Trophoblast cell (in vitro differentiated cells and primary cell): Measurements from ENCODE around the gene TK2.
A peak's percentile ranks its signal among the peaks of the same experiment; 100 is the strongest.
"Not testable (repeated sequence)": the region's sequence is repeated elsewhere in the genome, so short reads cannot be mapped to it uniquely, and the experiment has no call there.

Experiments
- DNase-seq, 2 donors: peaks; one replicate each; pipeline ENCODE4 v3.0.0-alpha.2; 2016
- H2AFZ ChIP-seq: 2 replicates; pipeline ENCODE4 v1.6.1; 2013; ENCODE audit warnings: low read length, moderate library complexity, mild to moderate bottlenecking; ENCODE audit not compliant: insufficient read depth, poor library complexity
- H2AK5ac ChIP-seq: 2 replicates; pipeline ENCODE4 v1.6.1; 2013; ENCODE audit warnings: mild to moderate bottlenecking, low read length
- H2BK120ac ChIP-seq: 2 replicates; pipeline ENCODE4 v1.6.1; 2013; ENCODE audit warnings: low read length, mild to moderate bottlenecking, moderate library complexity; ENCODE audit not compliant: insufficient read depth, poor library complexity
- H2BK12ac ChIP-seq: 2 replicates; pipeline ENCODE4 v1.6.1; 2013; ENCODE audit warnings: mild to moderate bottlenecking, low read length, moderate library complexity
- H2BK5ac ChIP-seq: 2 replicates; pipeline ENCODE4 v1.6.1; 2013; ENCODE audit warnings: low read length, low read depth, moderate library complexity, mild to moderate bottlenecking; ENCODE audit not compliant: poor library complexity
- H3K14ac ChIP-seq: 2 replicates; pipeline ENCODE4 v1.6.1; 2013; ENCODE audit warnings: mild to moderate bottlenecking, low read length
- H3K18ac ChIP-seq: 2 replicates; pipeline ENCODE4 v1.6.1; 2013; ENCODE audit warnings: mild to moderate bottlenecking, low read length
- H3K23ac ChIP-seq: 2 replicates; pipeline ENCODE4 v1.6.1; 2013; ENCODE audit warnings: low read length
- H3K27ac ChIP-seq: 2 replicates; pipeline ENCODE4 v1.5.1; 2013; ENCODE audit warnings: low read depth, mild to moderate bottlenecking, inconsistent platforms, low read length, moderate library complexity
- H3K27me3 ChIP-seq: 2 replicates; pipeline ENCODE4 v1.6.1; 2013; ENCODE audit warnings: inconsistent platforms, mild to moderate bottlenecking, low read length, moderate library complexity; ENCODE audit not compliant: insufficient read depth
- H3K36me3 ChIP-seq, 2 experiments: 1 replicate in 1 of 2; 2 replicates in 1 of 2; pipeline ENCODE4 v1.6.1; 2013; ENCODE audit warnings: low read length in 2 of 2, mild to moderate bottlenecking in 2 of 2, moderate library complexity in 1 of 2; ENCODE audit not compliant: insufficient read depth in 2 of 2, control insufficient read depth in 1 of 2
- H3K4ac ChIP-seq: 2 replicates; pipeline ENCODE4 v1.6.1; 2013; ENCODE audit warnings: low read depth, mild to moderate bottlenecking, low read length, moderate library complexity
- H3K4me1 ChIP-seq, 2 experiments: 1 replicate in 1 of 2; 2 replicates in 1 of 2; pipeline ENCODE4 v1.6.1; 2013; ENCODE audit warnings: low read length in 2 of 2, mild to moderate bottlenecking in 2 of 2, moderate library complexity in 1 of 2; ENCODE audit not compliant: insufficient read depth in 2 of 2, control insufficient read depth in 1 of 2
- H3K4me2 ChIP-seq: 2 replicates; pipeline ENCODE4 v1.6.1; 2013; ENCODE audit warnings: inconsistent platforms, mild to moderate bottlenecking, low read length, moderate library complexity
- H3K4me3 ChIP-seq: 2 replicates; pipeline ENCODE4 v1.5.1; 2013; ENCODE audit warnings: mild to moderate bottlenecking, low read depth, low read length, inconsistent platforms
- H3K79me1 ChIP-seq: one replicate; pipeline ENCODE4 v1.6.1; 2013; ENCODE audit warnings: low read length
- H3K79me2 ChIP-seq: 2 replicates; pipeline ENCODE4 v1.6.1; 2013; ENCODE audit warnings: low read length, mild to moderate bottlenecking; ENCODE audit not compliant: control insufficient read depth, insufficient read depth, poor library complexity
- H3K9ac ChIP-seq: 2 replicates; pipeline ENCODE4 v1.6.1; 2013; ENCODE audit warnings: mild to moderate bottlenecking, low read length
- H3K9me3 ChIP-seq: 2 replicates; pipeline ENCODE4 v1.6.1; 2013; ENCODE audit warnings: low read depth, mild to moderate bottlenecking, control low read depth, inconsistent platforms, low read length; ENCODE audit not compliant: insufficient read depth
- H4K12ac ChIP-seq: 2 replicates; pipeline ENCODE4 v1.6.1; 2013; ENCODE audit warnings: low read depth, mild to moderate bottlenecking, low read length, moderate library complexity
- H4K8ac ChIP-seq: 2 replicates; pipeline ENCODE4 v1.6.1; 2013; ENCODE audit warnings: low read depth, mild to moderate bottlenecking, low read length, moderate library complexity
- H4K91ac ChIP-seq: one replicate; pipeline ENCODE4 v1.6.1; 2013; ENCODE audit warnings: low read depth, mild to moderate bottlenecking, low read length, moderate library complexity
- WGBS: extraction: QIAGEN DNeasy Blood & Tissue Kit; methylation state at CpG from one replicate; pipeline ENCODE4 v1.1.7; 2013; ENCODE audit warnings: missing lambda C conversion rate; ENCODE audit not compliant: insufficient read length, insufficient coverage; ENCODE audit errors: extremely low coverage; 5-methylcytosine and 5-hydroxymethylcytosine counted together

The TK2 gene

DNA sequence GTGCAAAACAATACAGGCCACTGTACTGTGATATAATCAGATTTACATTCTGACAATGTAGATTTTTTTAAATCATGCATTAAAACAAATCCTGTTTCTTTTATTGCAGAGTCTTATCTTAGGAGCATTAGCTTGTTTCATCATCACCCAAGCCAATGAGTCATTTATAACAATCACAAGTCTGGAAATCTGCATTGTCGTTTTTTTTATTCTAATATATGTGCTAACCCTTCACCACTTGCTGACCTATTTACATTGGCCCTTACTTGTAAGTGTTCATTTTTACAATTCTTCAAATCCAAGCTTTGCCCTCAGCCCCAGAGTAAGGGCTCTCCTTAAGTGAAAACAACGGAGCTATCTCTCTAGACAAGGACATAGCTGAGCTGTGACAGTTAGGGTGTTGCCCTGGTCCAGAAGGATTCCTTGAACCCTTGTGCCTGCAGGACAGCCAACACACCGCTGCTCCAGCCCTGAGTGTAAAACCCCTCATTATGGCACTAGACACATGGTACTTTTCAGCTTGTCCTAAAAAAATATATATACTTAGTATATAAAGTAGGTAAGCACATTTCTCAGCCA, 20.0 kb upstream of the TK2 start:
- H4K91ac ChIP-seq, result no peak overlapping the region
- peaks cover 0 to under 1% of the 10 kb centered on the region in 2 experiments for H3K4me1 ChIP-seq
- H2BK120ac ChIP-seq, result no peak overlapping the region
- H3K9ac ChIP-seq, result no peak overlapping the region
- H3K4me2 ChIP-seq, result no peak overlapping the region
- DNase-seq, result peak; percentile 69 to 84
- no peak overlapping the region for H3K18ac ChIP-seq
- H3K4me3 ChIP-seq, result no peak overlapping the region
- no peaks in the 10 kb centered on the region for H3K79me2 ChIP-seq
- no peak overlapping the region for H3K14ac ChIP-seq
- H3K9me3 ChIP-seq, result no peaks in the 10 kb centered on the region
- no peak overlapping the region for H3K4ac ChIP-seq
- H2BK12ac ChIP-seq, result no peak overlapping the region
- H3K27me3 ChIP-seq, result no peaks in the 10 kb centered on the region
- H3K27ac ChIP-seq, result no peak overlapping the region
- H4K8ac ChIP-seq, result no peak overlapping the region
- H2BK5ac ChIP-seq, result no peak overlapping the region
- no peaks in the 10 kb centered on the region for H3K79me1 ChIP-seq
- no CpG with 5 or more reads among the region's 3 CpGs for WGBS
- no peak overlapping the region for H2AK5ac ChIP-seq
- no peak overlapping the region for H3K23ac ChIP-seq
- H2AFZ ChIP-seq, result no peak overlapping the region
- H4K12ac ChIP-seq, result no peak overlapping the region
- peaks cover 6 to 8% of the 10 kb centered on the region in 2 experiments for H3K36me3 ChIP-seq

DNA sequence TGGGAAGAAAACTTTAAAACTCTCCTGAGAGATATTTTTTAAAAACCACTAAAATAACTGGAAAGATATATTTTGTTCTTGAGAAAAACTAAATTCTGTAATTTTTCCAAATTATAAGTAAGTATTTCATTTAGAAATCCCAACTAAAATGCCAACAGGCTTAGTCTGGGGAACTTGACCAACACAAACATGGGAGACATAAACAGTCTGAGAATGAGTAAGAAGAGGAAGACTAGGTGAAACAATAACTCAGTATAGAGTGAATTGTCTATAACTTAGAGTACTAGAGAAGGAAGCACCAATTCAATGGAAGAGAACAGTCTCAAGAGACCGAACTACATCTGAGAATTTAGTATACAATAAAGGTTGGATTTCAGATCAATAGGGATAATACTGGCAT, 19.2 kb upstream of the TK2 start:
- no peak for DNase-seq

DNA sequence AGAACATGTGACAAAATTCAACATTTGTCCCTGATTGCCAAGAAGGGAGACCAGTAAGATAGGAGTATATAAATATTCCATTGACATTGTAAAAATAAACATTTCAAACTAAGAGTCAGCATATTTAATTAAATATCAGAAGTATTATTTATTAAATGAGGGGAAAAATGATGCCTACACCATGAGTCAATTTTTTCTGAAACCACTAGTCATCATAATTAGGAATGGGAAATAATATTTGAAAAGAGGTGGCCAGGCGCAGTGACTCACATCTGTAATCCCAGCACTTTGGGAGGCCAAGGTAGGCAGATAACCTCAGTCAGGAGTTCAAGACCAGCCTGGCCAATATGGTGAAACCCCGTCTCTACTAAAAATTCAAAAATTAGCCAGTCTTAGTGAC, 18.4 kb upstream of the TK2 start:
- no peak for DNase-seq
- no peak overlapping the region for H3K27ac ChIP-seq
- H3K4me1 ChIP-seq, result peaks cover 0 to 2% of the 10 kb centered on the region in 2 experiments
- no CpG with 5 or more reads among the region's 2 CpGs for WGBS
- H2AFZ ChIP-seq, result no peak overlapping the region
- no peak overlapping the region for H3K9ac ChIP-seq
- H3K27me3 ChIP-seq, result no peaks in the 10 kb centered on the region
- H3K4ac ChIP-seq, result no peak overlapping the region
- H3K79me2 ChIP-seq, result no peaks in the 10 kb centered on the region
- H4K8ac ChIP-seq, result no peak overlapping the region
- no peaks in the 10 kb centered on the region for H3K79me1 ChIP-seq
- H3K36me3 ChIP-seq, result peaks cover 6 to 8% of the 10 kb centered on the region in 2 experiments
- no peak overlapping the region for H2BK5ac ChIP-seq
- no peak overlapping the region for H3K23ac ChIP-seq
- H3K9me3 ChIP-seq, result no peaks in the 10 kb centered on the region
- H3K14ac ChIP-seq, result no peak overlapping the region
- no peak overlapping the region for H3K4me3 ChIP-seq
- no peak overlapping the region for H3K4me2 ChIP-seq
- H2AK5ac ChIP-seq, result no peak overlapping the region
- no peak overlapping the region for H4K12ac ChIP-seq
- H2BK12ac ChIP-seq, result no peak overlapping the region
- no peak overlapping the region for H2BK120ac ChIP-seq
- no peak overlapping the region for H3K18ac ChIP-seq
- no peak overlapping the region for H4K91ac ChIP-seq

More for the DNA sequence above, 19.2 kb upstream of the TK2 start:
- H3K18ac ChIP-seq, result no peak overlapping the region
- no peaks in the 10 kb centered on the region for H3K79me1 ChIP-seq
- no peak overlapping the region for H4K12ac ChIP-seq
- no peak overlapping the region for H3K9ac ChIP-seq
- peaks cover 6 to 8% of the 10 kb centered on the region in 2 experiments for H3K36me3 ChIP-seq
- no peak overlapping the region for H4K8ac ChIP-seq
- no peak overlapping the region for H3K14ac ChIP-seq
- no peak overlapping the region for H3K4me2 ChIP-seq
- no peaks in the 10 kb centered on the region for H3K79me2 ChIP-seq
- H3K27ac ChIP-seq, result no peak overlapping the region
- H3K23ac ChIP-seq, result no peak overlapping the region
- no peak overlapping the region for H3K4ac ChIP-seq
- H2BK120ac ChIP-seq, result no peak overlapping the region
- H3K27me3 ChIP-seq, result no peaks in the 10 kb centered on the region
- H4K91ac ChIP-seq, result no peak overlapping the region
- no peak overlapping the region for H2BK5ac ChIP-seq
- no peaks in the 10 kb centered on the region for H3K9me3 ChIP-seq
- H3K4me3 ChIP-seq, result no peak overlapping the region
- no peak overlapping the region for H2BK12ac ChIP-seq
- WGBS, result no CpG with 5 or more reads among the region's 1 CpG
- H3K4me1 ChIP-seq, result peaks cover 0 to 2% of the 10 kb centered on the region in 2 experiments
- no peak overlapping the region for H2AK5ac ChIP-seq
- no peak overlapping the region for H2AFZ ChIP-seq

DNA sequence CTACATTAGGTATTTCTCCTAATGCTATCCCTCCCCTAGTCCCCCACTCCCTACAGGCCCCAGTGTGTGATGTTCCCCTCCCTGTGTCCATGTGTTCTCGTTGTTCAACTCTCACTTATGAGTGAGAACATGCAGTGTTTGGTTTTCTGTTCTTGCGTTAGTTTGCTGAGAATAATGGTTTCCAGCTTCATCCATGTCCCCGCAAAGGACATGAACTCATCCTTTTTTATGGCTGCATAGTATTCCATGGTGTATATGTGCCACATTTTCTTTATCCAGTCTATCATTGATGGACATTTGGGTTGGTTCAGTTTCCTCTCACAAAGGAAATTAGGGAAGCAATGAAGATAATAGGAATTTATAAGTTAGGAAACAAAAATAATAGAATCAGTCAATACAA, 17.3 kb upstream of the TK2 start:
- not testable (repeated sequence) for H3K23ac ChIP-seq, H3K79me1 ChIP-seq, H3K4me3 ChIP-seq, H4K8ac ChIP-seq, H4K12ac ChIP-seq, H3K14ac ChIP-seq, H3K18ac ChIP-seq, H2BK120ac ChIP-seq, H2AK5ac ChIP-seq, DNase-seq, H3K4me1 ChIP-seq, H3K9ac ChIP-seq, H3K79me2 ChIP-seq, H2BK12ac ChIP-seq, H3K27ac ChIP-seq, H3K36me3 ChIP-seq, H4K91ac ChIP-seq, H3K27me3 ChIP-seq, H3K4ac ChIP-seq, H2BK5ac ChIP-seq, H2AFZ ChIP-seq, H3K4me2 ChIP-seq, H3K9me3 ChIP-seq
- no CpG with 5 or more reads among the region's 3 CpGs for WGBS
